Ureter (tissue), 1 donor: Measurements from ENCODE around the gene VIT. TPM values are rescaled to one million over a fixed set of nuclear protein-coding genes. Genes with fewer than 3 reads are reported as not detected.

Experiments used
- DNase-seq: peaks from one replicate; pipeline ENCODE4 v3.0.0-alpha.2; 2020; ENCODE audit warnings: low spot score
- total RNA-seq: library from RNA; stranded (reverse); gene quantifications from one replicate; pipeline ENCODE4 v1.2.4, GENCODE V29; 2023
- donor health status: DM: yes; HTN: yes; CAD: no.

Gene VIT
- total RNA-seq, 1 donor from 2014 or later: 7.4 TPM

DNA sequence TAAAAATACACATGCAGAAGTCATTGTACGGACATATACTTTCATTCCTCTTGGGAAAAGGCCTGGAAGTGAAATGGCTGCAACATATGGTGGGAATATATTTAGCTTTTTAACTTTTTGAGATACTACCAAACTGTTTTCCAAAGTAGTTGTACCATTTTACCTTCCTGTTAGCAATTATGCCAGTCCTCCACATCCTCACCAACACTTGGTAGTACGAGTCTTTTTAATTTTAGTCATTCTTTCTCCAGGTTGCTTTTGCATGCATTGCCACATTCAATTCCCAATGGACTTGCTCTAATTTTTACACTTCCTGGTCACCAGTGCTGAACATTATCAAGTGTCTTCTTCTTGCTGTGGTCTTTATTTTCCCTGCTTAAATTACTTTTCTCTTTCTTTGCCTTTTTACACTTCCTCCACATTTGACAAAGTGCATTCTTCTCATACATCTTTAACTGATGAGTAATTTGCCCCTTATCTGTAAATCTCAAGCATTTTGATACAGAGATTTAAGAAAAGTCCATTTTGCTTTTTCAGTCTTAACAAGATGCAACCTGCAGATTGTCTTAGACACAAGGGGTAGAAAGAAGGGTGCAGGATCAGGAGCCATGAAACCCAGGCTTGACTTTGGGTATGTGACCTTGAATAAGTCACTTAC is 14.5 kb downstream of the VIT start:
- no peak for DNase-seq

DNA sequence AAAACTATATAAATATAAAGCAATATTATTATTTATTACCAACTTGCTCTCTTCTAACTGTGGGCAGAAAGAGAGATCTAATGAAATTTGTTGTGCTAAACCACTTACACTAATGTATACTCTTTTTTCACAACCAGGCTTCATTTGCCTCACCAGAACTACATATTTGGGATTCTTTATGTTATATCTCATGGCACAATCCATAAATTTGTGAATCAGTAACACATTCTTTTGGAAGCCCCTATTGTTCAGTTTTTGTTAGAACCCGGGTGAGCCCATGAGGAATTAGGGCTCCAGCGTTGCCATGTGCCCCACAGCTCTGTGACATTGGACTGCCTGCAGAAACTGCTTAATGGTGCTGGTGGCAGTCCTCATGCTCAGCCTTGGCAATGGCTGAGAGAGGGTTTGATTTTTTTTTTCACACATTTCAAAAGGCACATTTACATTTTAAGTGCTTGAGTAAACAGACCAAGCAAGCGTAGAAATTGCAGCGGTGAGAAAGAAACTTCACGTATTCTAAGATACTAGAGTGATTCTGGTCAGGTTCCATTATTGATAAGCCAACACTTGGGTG is 15.3 kb downstream of the VIT start:
- DNase-seq: no peak

DNA sequence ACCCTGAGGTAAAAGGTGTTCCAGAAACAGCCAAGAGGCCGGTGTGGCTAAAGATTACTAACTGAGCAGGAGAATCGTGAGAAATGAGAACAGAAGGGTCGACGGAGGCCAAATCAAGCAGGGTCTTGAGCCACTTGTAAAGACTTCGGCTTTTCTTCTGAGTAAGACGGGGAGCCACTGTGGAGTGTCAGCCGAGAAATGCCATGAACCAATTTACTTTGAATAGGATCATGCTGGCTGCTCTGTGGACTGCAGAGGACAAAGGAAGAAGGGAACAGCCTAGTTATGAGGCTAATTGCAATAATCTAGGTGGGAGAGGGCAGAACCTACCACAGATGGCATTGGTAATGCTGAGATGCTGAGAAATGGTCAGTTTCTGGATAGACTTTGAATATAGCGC is 16.8 kb downstream of the VIT start:
- no peak for DNase-seq

DNA sequence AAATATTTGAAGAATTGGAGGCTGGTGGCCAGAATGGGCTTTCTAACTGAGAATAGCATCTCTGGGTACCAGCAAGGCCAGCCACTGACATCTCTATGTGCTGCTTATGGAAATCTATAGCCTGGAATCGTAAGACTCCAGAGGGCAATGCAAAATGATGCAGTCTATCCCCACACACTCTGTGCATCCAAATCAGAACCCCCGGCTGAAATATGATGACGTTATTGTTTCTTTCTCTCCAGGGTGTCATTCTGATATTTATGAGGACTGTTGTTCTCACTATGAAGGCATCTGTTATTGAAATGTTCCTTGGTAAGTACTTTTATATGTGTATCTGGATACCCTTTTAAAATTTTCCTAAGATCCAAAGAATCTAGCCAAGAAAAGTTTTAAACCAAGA is 19.6 kb downstream of the VIT start:
- DNase-seq: no peak

DNA sequence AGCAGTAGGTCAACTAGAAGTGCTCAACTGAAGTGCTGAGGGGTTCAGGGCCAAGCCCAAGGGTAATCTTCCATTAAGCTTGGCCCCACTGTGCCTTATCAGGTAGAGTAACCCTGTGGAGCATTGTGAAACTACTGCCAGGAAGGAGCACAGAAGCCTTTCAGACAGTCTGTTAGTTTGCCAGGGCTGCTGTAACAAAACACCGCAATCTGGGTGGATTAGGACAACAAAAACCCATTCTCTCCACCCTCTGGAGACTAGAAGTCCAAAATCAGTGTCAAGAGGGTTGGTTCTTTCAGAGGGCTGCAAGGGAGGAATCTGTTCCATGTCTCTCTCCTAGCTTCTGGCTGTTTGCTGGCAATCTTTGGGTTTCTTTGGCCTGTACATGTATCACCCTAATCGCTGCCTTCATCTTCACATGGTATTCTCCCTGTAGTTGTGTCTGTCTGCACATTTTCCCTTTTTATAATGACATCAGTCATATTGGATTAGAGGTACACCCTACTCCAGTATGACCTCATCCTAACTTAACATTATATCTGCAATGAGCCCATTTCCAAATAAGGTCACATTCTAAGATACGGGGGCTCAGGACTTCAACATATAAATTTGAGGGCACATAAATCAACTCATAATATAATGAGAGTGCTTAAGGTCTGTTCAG is 21.2 kb downstream of the VIT start:
- no peak for DNase-seq

DNA sequence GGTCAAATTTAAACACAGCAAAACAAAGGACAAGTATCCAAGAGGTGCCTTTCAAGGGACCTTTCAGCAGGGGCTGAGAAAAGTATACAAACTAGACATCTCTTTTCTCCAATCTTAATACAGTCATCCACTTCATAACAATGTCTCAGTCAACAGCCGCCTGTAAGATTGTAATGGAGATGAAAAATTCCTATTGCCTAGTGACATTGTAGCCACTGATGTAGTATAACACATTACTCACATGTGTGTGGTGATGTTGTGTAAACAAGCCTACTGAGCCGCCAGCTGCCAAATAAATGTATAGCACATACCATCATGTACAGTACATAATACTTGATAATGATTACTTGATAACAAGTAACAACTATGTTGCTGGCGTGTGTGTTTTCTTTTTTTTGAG is 31.0 kb downstream of the VIT start:
- DNase-seq: no peak

DNA sequence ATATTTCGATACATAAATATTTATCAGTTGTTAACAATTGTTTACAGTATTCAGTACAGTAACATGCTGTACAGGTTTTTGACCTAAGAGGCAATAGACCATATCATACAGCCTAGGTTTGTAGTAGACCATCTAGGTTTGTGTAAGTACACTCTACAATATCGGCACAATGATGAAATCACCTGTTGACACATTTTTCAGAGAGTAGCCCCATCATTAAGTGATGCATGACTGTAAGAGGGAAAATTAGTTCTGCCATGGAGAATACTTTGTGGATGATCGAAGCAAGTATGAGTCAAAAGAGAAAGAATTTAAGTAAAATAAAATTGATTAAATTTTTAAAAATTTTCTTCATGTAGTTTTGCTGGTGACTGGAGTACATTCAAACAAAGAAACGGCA is 32.6 kb downstream of the VIT start:
- no peak for DNase-seq

DNA sequence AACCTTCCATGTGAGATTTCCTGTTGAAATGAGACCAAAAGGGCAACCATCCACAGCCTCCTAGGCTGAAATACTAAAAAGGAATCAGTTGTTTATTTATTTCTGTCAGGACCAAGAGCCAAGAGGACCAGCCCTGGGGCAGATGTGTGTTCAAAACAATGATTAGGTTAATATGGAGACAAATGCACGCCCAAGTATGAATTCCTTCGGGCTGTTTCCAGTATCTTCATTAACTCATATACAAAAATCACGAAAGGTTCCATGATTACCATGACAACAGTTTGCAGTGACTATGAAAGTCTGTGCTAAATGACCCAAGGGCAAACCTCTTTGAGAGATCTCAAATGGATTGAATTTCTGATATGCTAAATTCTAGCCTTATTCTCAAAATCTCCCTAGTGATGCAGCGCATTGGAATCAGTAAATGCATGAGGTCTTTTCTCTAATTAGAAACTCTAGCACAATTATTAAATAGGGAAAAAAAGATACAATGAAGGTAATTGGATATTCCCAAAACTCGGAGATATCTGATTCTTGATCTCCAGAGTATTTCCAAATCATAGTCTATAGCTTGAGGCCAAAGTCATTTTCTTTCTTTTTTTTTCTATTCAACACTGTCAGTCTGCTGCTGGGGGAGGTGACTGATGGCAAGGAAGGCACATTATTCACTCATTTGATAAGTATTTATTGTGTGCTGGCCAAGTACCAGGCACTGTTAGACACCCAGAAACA is 35.6 kb downstream of the VIT start:
- DNase-seq: no peak

DNA sequence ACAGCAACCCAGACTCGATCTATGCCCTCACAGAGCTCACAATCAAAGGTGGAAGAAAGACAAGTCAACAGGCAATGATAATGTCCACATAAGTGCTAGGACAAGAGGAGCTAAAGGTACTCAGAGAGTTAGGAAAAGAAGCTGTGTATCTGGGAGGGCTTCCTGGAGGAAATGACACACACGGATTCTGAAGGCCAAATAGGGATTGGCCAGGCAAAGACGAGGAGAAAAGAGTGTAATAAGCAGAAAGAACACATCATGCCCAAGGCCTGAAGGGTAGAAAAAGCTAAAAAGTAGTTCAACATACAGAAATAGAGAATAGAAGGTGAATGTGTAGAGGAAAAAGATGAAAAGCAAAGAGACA is 36.1 kb downstream of the VIT start:
- no peak for DNase-seq

DNA sequence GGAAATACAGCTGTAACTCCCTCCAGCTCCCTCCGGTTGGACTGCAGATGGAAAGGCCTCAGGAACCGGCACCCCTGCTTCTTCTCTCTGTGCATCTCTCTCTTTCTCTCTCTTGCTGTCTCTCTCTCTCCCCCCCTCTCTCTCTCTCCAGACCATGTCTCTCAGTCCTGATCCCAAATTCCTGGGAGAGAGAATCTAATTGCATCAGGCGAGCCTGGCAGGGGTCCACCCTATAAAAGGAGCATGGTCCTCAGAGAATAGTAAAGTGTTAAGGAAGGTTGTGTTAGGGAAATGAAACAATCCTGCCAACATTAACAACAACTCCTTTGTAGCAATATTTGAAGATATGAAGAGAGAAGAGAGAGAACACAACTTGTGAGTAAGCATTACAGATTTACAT is 36.7 kb downstream of the VIT start:
- DNase-seq: no peak

DNA sequence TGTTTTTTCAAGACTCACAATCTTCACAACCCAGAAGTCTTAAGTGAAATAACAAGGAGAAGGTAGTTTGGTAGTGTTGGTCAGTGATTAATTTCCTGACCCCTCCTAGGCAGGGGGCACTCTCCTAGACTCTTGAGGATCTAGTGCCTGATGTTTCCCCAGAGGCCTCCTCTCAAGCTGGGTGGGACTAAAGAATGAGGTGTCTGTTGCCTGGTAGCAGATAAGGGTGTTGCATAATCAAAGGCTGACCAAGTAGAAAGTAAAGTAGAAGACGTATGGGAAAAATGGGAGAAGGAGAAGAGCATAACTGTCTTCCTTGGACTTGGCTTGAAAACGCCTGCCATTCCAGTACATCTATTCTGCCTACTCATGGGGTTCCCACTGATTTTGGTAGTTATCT is 37.8 kb downstream of the VIT start:
- DNase-seq: no peak

DNA sequence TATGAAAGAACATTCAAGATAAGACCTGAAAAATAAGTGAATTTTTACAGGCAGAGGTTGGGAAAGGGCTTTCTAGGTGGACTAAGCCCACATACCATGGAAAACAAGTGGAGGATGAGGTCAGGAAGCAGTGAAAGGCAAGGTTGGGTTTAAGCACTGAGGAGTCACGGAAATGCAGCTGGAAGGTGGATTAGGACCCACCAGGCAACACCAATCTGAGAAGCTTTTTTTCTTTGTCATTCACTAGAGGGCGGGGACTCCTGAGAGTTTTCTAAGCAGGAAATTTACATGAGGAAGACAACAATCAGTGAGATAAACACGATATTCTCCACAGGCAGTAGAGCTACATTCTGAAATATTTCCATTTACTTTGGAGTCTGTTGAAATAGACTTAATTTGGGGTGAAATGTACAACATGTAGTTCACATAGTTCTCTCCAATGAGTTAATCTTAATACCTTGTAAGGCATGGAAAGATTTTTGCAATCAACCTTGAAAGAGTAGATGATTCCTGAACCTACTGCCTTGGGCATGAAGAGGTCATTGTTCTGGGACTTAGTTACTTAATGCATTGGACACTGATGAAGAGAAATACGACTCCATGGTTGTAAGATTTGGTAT is 40.7 kb downstream of the VIT start:
- no peak for DNase-seq

DNA sequence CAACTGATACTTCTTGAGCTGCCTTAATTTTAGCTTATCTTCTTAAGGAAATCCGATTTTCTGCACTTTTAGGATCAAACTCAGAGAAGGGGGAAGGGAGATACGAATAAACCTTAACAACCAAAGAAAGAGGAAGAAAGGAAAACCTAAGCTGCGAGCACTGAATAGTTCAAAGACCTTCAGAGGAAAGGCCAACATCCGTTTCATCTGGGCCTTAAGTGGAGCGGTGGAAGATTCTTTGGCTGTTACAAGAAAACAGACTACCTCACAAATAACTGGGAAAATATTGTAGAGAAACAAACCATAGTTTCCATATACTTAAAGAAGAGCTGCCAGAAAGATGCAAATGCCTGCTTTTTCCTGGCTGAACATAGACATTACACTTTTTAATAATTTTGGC is 43.6 kb downstream of the VIT start:
- no peak for DNase-seq

DNA sequence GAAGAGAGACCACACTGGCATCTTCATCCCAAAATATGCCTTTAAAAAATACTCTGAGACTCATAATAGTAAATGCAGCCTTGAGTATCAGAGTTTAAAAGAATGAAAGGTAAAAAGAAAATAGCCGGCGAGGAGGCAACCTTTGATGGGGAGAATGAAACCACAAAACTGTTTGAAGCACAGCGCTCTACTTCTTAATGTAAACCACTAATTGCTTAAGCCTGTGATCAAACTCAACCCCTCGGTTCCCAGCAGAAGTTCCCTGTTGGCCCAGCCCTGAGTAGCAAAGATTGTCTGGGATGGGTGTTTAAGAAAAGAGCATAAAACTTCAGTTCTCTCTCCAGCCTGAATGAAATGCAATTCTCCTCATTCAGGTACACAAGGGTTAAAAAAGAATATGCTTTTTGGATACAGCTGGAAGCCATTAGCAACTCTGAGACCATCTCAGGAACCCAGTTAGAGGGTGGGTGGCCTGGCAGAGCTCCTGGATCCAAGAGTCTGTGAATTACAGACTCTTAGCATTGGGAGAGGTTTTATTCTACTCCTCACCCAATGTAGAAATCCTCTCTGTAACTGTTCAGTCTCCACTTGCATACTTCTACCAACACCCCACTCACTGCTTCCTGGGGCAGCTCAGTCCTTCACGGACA is 44.8 kb downstream of the VIT start:
- no peak for DNase-seq

DNA sequence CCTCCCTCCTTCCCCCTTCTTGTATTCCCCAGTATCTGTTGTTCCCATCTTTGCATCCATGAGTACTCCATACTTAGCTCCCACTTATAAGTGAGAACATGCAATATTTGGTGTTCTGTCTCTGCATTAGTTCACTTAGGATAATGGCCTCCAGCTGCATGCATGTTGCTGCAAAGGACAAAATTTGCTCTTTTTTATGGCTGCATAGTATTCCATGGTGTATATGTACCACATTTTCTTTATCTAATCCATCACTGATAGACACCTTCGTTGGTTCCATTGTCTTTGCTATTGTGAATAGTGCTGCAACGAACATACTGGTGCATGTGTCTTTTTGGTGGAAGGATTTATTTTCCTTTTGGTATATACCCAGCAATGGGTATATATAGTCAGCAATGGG is 47.4 kb downstream of the VIT start:
- no peak for DNase-seq

DNA sequence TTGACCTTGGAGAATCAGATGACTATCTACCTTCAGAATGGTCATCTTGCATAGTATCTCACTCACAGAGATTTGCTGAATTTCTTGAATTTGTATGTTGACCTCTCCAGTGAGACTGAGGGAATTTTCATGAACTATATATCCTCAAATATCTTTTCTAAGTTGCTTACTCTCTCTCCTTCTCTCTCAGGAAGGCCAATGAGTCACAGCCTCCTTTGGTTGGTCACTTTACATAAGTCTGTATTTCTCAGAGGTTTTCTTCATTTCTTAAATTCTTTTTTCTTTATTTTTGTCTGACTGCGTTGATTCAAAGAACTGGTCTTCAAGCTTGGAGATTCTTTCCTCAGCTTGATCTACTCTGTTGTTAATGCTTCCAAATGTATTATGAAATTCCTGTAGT is 51.7 kb downstream of the VIT start:
- DNase-seq: no peak

DNA sequence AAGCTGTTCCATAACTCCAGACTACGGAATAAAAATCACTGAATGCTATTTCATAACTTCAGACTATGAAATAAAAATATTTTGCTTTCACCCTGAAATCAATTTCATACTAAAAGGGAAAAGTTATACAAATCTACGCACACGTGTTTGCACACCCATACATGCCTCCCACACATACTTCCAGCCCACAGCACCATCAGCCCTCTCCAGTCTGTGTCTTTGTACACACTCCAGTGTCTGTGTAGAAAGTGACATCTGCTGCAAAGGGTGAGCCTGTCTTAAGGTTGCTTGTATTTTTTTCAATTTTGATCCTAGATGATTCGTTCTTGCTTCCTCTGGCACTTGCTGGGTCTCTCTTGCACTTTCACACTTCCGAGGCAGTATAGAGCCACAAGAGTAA is 53.6 kb downstream of the VIT start:
- no peak for DNase-seq

DNA sequence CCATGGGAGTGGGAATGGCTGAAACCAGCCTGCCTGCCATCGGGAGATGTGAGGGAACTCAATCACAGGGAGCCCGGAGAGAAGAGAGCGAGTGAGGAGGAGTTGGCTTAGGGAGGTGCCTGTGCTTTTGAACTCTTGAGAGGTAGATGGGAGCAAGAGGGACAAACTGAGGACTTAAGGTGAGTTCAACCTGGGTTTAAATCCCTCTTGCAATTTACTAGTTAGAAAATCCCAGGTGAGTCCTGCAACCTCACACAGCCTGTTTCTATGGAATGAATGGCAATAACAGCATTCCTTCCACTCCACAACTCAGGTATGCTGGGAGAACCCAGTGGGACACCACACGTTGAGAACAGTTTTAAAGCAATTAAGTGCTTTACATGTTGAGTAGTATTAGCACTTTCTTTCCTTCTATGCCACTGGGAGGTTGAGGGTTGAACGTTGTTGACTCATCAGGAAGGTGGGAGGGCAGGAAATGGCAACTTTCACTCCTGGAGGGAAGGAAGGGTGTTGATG is 57.3 kb downstream of the VIT start:
- no peak for DNase-seq

DNA sequence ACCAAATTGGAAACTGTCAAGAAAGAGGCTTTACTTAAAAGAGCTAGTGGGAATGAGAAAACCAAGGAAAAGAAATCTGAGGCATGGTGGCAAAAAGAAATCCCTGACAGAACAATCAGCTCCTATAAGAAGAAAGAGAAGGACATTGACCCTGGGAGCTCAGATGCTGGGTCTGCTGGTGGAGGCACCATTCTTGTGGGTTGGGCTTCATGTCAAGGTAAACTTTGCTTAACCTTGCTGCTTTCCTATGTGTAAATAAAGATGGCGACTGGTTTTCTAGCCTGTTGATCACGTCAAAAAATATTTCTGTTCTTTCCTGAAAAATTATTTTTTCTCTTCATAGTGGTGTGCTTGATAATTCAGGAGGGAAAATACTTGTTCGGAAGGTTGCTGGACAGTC is 58.1 kb downstream of the VIT start:
- DNase-seq: no peak

DNA sequence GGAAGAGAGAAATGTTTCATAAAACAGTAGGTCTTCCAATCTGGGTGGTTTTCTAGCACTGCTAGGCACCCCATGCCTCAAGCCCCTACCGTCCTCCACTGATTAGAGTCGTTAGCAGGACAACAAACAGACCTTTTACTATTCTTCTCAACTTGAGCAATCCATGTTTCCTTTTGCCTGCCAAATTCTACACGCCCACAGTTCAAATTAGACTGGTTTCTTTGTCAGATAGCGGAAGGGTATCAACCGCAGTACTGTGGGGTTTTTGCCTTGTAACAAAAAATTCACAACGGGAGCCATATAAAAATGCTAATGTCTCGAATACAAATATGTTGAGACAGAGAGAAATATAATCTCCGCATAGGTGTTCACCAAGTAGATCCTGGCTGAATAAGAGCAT is 59.9 kb downstream of the VIT start:
- DNase-seq: no peak

DNA sequence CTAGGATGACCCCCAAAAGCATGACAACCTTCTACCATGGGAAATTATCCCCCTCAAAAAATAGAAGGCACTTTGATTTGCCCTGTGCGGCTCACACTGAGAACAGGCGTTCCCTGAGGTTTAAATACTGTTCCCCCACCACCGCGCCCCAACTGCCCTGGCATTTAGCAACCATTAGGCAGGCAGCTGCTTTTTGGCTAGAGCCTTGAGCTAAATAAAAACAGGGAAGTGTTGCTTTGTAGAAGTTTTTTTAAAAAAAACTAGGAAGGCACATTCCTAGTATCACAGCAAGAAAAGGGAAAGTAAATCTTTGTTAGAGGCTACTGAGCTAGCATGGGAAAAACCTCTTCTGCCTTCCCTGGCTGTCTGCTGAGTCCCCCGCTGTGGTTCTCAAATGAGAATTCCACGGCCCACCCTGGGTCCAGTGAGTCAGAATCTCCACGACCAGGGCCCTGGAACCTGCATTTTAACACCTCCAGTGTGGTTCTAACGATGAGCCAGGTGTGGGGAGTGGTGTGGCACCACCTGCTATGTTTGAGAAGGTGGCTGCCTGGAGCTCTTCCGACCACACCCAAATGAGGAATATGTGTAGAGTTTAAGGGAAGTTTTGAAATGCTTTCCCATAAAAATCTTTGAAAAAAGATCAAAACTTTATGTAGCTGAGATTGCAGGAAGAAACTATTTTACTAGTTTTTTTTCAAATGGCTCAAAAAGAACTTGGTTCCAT is 66.4 kb downstream of the VIT start:
- no peak for DNase-seq
